Measurements from ENCODE around the gene ZNF831.

ZNF831 gene

GRCh38 chr20:59157064-59157463 is 6.6 kb upstream of the ZNF831 start:
- no peak for DNase-seq (ENCODE audit: low read depth in 1 of 2, low spot score in 1 of 2)

DNA sequence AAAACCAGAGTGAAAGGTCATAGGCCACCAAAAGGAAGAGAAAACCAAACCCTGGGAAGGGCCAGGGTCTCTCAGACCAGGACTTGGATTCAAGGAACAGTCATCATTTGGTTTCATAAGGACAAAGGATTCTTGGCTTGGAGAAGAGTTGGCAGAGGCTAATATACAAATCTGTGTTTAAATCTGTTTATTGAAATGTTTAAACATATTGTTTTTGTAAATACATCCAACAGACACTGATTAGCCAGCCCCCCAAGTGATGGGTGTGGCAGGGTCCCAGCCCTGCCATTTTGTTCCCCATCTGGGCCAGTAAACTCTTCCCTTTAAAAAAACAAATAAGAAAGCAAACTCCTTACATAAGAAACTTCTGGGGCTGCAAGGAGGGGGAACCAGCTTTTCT is 6.1 kb upstream of the ZNF831 start:
- DNase-seq (ENCODE audit: low read depth in 1 of 2, low spot score in 1 of 2) = no peak

DNA sequence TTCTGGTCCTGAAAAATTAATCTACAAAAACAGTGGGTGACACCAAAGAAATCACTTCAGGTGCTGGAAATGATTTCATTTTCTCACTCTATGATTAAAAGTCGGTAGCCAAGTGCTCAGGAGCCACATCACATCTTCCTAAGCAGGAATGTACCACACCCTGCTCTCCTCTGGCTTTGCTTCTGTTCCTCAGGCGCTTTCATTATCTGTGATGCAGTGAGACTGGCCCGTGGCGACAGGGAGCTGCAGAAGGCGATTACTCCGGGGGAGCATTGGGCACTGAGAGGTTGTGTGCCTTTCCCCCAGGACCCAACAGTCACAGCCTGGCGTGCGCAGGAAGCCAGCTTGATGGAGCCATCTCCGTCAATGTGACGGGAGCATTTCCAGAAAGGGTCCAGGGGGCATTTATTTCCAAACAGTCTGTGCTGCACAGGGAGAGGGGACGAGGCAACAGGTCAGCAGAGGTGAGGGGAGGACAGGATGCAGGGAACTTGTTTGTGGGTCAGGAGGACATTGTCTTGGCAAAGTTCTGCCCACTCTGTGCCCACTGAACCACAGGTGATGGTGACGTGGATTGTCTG is 5.6 kb upstream of the ZNF831 start:
- no peak for DNase-seq (ENCODE audit: low read depth in 1 of 2, low spot score in 1 of 2)

DNA sequence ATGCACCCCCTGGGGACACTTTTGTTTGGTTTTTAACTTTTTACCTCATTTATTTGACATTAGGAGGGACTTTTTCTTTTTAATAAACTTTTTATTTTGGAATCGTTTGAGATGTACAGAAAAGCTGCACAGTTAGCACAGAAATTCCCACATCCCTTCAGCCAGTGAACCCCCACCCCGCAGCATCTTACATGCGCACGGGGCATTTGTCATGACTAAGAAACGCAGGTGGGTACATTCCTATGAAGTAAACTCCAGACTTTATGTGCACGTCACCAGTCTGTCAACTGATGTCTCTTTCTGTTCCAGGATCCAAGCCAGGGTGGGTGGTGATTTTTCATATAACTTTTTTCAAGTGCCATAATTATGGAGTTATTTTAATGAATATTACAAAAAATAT is 4.9 kb upstream of the ZNF831 start:
- DNase-seq (ENCODE audit: low read depth in 1 of 2, low spot score in 1 of 2) = no peak

DNA sequence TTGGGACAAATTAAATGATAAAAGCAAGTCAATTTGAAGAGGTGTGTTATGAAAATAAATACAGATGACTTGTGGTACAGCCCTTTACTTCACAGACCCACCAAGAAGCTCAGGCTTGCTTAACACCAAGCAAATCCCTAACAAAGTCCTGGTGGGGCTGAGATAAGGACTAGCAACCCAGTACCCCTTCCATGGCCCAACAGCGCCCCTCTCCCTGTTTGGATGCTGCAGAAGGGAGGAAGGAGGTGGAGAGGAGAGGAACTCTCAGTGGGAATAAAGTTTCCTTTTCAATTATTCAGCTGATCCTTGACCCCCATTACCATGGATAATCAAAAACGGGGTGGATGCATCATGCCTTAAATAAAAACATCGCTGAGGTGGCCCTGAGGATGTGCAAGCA is 4.5 kb upstream of the ZNF831 start:
- no peak for DNase-seq (ENCODE audit: low read depth in 1 of 2, low spot score in 1 of 2)

DNA sequence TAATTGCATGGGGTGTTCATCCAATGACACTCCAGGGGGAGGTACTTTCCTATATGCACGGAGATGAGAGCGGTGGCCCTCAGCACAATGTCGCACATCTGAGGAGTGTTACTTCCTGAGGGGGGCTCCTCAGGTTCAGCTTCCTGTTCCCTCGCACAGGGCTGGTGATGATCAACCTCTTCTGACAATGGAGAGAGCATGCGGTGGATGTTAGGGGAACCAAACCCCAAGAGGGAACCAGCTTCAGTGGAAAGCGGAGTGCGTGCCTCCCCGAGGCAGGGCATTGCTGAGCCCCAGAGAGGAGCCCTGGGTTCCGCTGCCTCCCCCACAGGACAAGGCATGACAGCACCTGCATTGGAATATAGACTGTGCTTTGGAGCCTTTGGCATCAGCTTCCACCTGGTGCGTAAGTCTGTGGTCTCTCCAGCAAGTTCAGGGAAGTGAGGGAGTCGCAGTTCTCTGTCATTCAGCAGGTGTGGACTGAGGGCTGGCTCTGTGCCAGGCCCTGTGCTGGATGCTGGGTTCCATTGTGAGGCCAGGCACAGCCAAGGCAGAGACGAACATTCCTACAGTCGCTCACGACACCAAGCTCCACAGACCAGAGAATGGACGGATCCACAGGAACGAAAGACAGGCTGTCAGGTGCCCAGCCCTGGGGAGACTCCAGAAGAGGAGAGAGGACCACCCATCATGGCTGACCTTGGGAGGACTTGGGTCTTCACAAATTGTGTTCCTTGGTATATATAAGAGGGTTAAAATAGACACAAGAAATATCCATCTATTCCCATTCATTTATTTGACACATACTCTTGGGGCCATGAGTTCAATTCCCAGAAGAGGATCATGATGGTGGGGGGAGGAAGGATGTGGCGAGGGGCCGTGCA is 3.9 kb upstream of the ZNF831 start:
- DNase-seq (ENCODE audit: low read depth in 1 of 2, low spot score in 1 of 2) = peak in 1 of 2 donors; percentile 51

- no peak for DNase-seq (ENCODE audit: low read depth in 1 of 2, low spot score in 1 of 2)
Observed at GRCh38 chr20:59160389-59161115, 3.1 kb upstream of the ZNF831 start.

GRCh38 chr20:59161721-59162120 is 1.9 kb upstream of the ZNF831 start:
- no peak for DNase-seq (ENCODE audit: low read depth in 1 of 2, low spot score in 1 of 2)

DNA sequence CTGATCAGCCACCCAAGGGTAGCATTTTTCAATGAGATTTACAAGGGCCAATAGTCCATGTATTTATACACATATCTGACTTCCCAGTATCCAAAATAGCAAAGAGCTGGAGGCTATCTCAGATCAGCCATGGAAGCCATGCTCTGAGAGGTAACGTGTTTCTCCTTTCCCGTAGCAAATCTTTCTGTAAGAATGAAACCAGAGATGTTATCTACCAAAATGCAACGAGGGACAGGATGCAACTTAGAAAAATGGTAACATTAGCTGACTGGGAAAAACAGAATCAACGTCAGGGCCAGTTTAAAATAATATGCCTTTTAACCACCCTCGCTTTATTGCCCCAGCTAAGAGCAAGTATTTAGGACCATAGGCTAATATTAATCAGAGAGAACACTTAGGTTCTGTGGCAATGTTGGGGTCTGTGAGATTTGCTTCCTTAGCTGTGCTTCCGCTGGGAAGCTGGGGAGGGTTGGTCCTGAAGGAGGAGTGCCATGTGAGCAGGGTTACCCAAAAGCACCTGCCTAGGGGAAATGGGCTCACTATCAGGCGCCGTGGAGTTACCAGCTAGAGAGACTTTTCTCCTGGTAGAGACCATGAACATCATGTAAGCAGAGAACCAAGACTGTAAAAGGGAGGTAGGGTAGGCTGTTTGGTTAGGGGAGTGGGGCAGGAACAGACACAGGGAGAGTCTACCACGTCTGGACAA is 1.2 kb downstream of the ZNF831 start:
- DNase-seq (ENCODE audit: low read depth in 1 of 2, low spot score in 1 of 2) = no peak

DNA sequence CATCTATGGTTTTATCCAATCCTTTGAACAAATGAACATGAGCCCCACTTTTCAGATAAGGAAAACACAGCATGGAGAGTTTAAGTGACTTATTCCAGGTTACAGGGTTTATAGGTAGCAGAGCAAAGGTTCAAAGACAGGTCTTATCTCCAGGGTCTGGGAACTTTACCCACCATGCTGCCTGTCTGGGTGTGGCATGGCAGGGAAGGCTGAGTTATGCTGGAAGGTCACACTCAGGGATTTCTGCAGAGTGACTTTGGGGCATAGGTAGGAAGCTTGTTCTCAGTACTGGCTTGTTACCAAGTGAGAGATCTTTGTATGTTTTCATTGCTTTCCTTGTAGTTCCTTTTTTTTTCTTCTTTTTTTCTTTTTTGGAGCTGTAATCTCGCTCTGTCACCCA is 1.8 kb downstream of the ZNF831 start:
- DNase-seq (ENCODE audit: low read depth in 1 of 2, low spot score in 1 of 2) = no peak

- no peak for DNase-seq (ENCODE audit: low read depth in 1 of 2, low spot score in 1 of 2)
Observed at GRCh38 chr20:59165891-59166709, 2.5 kb downstream of the ZNF831 start.

GRCh38 chr20:59170406-59171349 is 7.1 kb downstream of the ZNF831 start:
- DNase-seq (ENCODE audit: low read depth in 1 of 2, low spot score in 1 of 2) = no peak

DNA sequence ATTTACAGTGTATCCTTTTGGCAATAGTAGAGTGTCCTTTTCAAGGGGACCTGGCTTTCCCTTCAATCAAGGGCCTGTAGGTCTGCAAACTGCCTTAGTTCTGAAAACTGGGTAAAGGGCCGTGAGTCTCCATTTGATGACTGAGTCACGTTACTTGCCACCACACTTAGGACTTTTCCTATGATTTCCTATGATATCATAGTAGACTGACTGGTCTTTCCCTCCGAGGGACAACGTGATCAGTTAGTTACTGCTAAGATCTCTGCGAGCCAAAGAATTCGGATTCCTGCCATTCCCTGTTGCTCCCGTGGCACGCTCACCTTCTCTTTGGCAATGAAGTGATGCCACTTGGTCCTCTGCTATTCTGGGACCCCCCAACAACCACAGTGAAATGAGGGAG is 8.4 kb downstream of the ZNF831 start:
- no peak for DNase-seq (ENCODE audit: low read depth in 1 of 2, low spot score in 1 of 2)

DNA sequence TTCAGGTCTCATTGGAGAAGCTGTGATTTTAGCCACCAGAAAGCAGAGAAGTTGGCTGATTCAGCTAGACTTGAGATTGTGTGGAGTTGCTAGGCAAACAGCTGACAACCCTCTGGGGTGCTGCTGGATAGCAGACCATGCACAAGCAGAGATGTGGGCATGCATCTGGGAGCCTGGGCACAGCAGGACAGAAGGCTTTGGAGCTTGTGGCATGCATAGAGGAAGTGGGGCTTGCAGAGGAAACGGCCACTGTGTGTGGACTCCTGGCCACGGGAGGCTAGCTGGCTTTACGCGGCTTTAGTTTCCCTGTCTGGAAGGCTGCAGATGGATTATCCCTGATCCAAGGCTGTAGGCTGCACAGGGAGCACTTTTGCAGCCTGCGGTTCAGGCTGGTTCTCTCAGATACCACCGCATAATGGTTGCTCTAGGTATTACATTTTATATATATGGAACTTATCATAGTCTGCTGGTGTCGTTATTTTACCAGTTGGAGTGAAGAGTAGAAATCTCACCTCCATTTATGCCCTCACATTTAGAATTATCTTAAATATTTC is 10.4 kb downstream of the ZNF831 start:
- no peak for DNase-seq (ENCODE audit: low read depth in 1 of 2, low spot score in 1 of 2)

DNA sequence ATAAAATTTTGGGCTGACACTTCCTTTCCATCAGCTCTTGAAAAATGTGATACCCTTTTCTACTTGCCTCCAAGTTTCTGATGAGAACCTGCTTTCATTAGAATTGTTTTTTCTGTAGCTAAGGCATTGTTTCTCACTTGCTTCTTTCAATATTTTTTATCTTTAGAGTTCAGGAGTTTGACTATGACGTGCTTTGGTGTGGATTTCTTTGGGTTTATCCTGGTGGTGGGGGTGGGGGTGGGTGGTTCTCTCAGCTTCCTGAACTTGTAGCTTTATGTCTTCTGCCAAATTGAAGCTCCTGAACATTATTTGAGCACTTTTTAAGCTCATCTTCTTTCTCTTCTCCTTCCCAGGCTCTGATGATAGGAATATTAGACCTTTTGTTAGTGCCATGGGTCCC is 11.4 kb downstream of the ZNF831 start:
- no peak for DNase-seq (ENCODE audit: low read depth in 1 of 2, low spot score in 1 of 2)

- DNase-seq (ENCODE audit: low read depth in 1 of 2, low spot score in 1 of 2) = no peak
Observed at GRCh38 chr20:59175861-59176260, 12.2 kb downstream of the ZNF831 start.

DNA sequence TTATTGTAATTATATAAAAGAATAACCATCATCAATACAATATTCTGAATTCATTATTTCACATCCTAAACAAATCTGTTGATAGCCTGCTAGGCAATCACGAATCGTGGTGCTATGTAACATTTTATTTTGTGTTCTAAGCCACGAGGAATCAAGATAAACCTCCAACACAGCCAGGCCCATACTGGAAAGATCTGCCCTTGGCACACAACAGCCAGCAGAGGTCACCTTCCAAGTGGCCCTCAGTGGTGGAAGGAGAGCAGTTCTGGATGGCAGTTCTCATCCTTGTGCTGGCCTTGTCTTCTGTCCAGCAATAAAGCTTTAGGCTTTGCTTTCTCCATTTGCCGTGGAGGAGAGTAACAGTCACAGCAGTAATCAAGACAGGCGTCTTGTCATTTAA is 13.2 kb downstream of the ZNF831 start:
- DNase-seq (ENCODE audit: low read depth in 1 of 2, low spot score in 1 of 2) = no peak

DNA sequence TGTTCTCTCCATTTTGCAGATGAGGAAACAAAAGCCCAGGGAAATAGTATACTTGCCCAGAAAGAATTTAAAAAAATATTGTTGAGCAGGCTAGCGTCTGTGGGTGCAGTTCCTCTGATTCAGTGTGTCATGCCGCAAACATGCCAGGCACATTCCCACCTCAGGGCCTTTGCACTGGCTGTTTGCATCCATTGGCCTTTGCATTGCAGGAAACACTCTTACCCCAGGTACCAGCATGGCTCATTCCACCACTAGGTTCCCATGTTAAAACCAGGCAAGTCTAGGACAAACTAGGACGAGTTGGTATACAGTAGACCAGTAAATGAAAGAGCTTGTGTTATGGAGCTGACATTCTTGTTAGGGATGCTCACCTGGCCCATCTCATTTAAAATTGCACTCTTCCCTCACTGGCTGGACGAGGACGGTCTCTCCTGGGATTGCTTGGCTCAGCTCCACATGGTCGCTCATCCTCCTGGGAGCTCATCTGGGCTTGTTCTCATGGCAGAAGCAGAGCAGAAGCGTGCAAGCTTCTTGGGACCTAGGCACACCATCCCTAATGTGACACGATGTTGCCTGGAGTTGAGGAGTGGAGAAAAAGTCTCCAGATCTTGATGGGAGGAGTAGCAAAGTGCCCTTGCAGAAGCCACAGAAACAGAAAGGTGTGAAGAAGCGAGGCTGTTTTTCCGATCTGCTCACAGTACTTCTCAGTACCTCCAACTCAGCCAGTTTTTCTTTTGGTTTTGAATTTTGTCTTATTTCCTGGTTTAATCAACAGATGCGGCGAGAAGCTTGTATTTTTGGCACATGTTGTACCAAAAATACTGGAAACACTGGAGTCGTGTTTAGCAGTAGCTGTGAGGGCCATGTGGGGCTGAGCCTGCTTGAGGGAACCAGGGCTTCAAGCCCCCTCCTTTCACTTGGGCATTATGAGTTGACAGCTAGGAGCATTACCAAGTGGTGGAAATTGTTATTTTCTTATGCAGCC is 13.9 kb downstream of the ZNF831 start:
- DNase-seq (ENCODE audit: low read depth in 1 of 2, low spot score in 1 of 2) = peak in 1 of 2 donors; percentile 51
